HepG2 (cell line): ENCODE data around the gene MAN1A1. TPM values are rescaled to one million over a fixed set of nuclear protein-coding genes. Genes with fewer than 3 reads are reported as not detected.
A peak's percentile ranks its signal among the peaks of the same experiment; 100 is the strongest.

Experiments used
- CHD4 ChIP-seq: fragments of 200-600 bp; sonication (generic); IDR thresholded peaks from 2 replicates; pipeline ENCODE4 v1.7.0; 2017; ENCODE audit warnings: mild to moderate bottlenecking, low read length, borderline replicate concordance
- ERF ChIP-seq: IDR thresholded peaks from 2 replicates; pipeline ENCODE4 v1.6.1; 2018; ENCODE audit warnings: missing biosample characterization, missing genetic modification reagents
- GATAD2A ChIP-seq: IDR thresholded peaks from 2 replicates; pipeline ENCODE4 v1.6.1; 2016
- GFI1 ChIP-seq: sonication (generic); formaldehyde crosslinking; IDR thresholded peaks from 2 replicates; pipeline ENCODE4 v1.5.0; 2020; ENCODE audit warnings: missing genetic modification reagents, mild to moderate bottlenecking, borderline replicate concordance
- ISL2 ChIP-seq: sonication (generic); formaldehyde crosslinking; IDR thresholded peaks from 2 replicates; pipeline ENCODE4 v1.5.0; 2020; ENCODE audit warnings: missing genetic modification reagents
- JUNB ChIP-seq: sonication (generic); formaldehyde crosslinking; IDR thresholded peaks from 2 replicates; pipeline ENCODE4 v1.8.0; 2022; ENCODE audit warnings: missing genetic modification reagents, mild to moderate bottlenecking, borderline replicate concordance
- MAFK ChIP-seq, 2 experiments: IDR thresholded peaks in 1 of 2; conservative IDR thresholded peaks in 1 of 2; 2 replicates each; pipeline ENCODE4 v1.6.1; 2011; ENCODE audit warnings: improper control_type of control experiment in 2 of 2, low read length in 2 of 2
- MXI1 ChIP-seq: IDR thresholded peaks from 3 replicates; pipeline ENCODE4 v1.6.1; 2012; ENCODE audit warnings: low read depth, low read length, inconsistent platforms, borderline replicate concordance
- NFATC3 ChIP-seq: sonication (generic); formaldehyde crosslinking; IDR thresholded peaks from 2 replicates; pipeline ENCODE4 v1.5.1; 2020; ENCODE audit warnings: mild to moderate bottlenecking, missing genetic modification reagents
- PPARG ChIP-seq: conservative IDR thresholded peaks from 2 replicates; pipeline ENCODE4 v1.6.1; 2016; ENCODE audit warnings: missing biosample characterization, missing genetic modification reagents
- TEAD3 ChIP-seq: optimal IDR thresholded peaks from 2 replicates; pipeline ENCODE3; 2016; ENCODE audit warnings: borderline replicate concordance
- U2AF1 ChIP-seq: fragments of 200-400 bp; formaldehyde crosslinking; optimal IDR thresholded peaks from 2 replicates; pipeline ENCODE3; 2017; ENCODE audit warnings: mild to moderate bottlenecking, low read depth, low read length
- YY1 ChIP-seq: IDR thresholded peaks from 2 replicates; pipeline ENCODE4 v1.6.1; 2011; ENCODE audit warnings: low read length, low read depth, moderate library complexity, mild to moderate bottlenecking; ENCODE audit not compliant: insufficient read depth, insufficient replicate concordance
- ZKSCAN8 ChIP-seq: IDR thresholded peaks from 2 replicates; pipeline ENCODE4 v1.6.1; 2016; ENCODE audit warnings: borderline replicate concordance, missing genetic modification reagents, missing compliant biosample characterization
- ZNF235 ChIP-seq: sonication (generic); formaldehyde crosslinking; IDR thresholded peaks from 2 replicates; pipeline ENCODE4 v1.8.1; 2023; ENCODE audit warnings: mild to moderate bottlenecking, missing genetic modification reagents, borderline replicate concordance
- ZNF354B ChIP-seq: sonication (generic); formaldehyde crosslinking; IDR thresholded peaks from 2 replicates; pipeline ENCODE4 v1.8.0; 2022; ENCODE audit warnings: mild to moderate bottlenecking, missing genetic modification reagents
- ZNF382 ChIP-seq: sonication (generic); formaldehyde crosslinking; IDR thresholded peaks from 2 replicates; pipeline ENCODE4 v1.5.0; 2020; ENCODE audit warnings: missing genetic modification reagents, mild to moderate bottlenecking, borderline replicate concordance
- ZNF747 ChIP-seq: sonication (generic); formaldehyde crosslinking; IDR thresholded peaks from 2 replicates; pipeline ENCODE4 v1.8.1; 2023; ENCODE audit warnings: missing genetic modification reagents, mild to moderate bottlenecking, borderline replicate concordance
- ZNF773 ChIP-seq: sonication (generic); formaldehyde crosslinking; IDR thresholded peaks from 2 replicates; pipeline ENCODE4 v1.4.0; 2020; ENCODE audit warnings: missing genetic modification reagents, borderline replicate concordance
- ZNF782 ChIP-seq: sonication (generic); formaldehyde crosslinking; IDR thresholded peaks from 2 replicates; pipeline ENCODE4 v1.4.0; 2020; ENCODE audit warnings: missing genetic modification reagents, mild to moderate bottlenecking, borderline replicate concordance
- ZSCAN12 ChIP-seq: sonication (generic); formaldehyde crosslinking; IDR thresholded peaks from 2 replicates; pipeline ENCODE4 v1.9.0; 2021; ENCODE audit warnings: mild to moderate bottlenecking, missing genetic modification reagents
- polyA plus RNA-seq, 8 experiments: library from polyadenylated mRNA; depleted of rRNA in 3 of 8; stranded (reverse) in 7 of 8; unstranded in 1 of 8; fragments of >200 nt; fragmentation: Illumina TruSeq in 4 of 8; extraction: Trizol in 4 of 8; gene quantifications; 2 replicates each; pipeline versions ENCODE4 v1.2.1 to v1.2.3, GENCODE V29; 2011 to 2016; ENCODE audit warnings: low read depth in 4 of 8, missing spikeins in 1 of 8, mixed read lengths in 1 of 8; ENCODE audit not compliant: insufficient read depth in 1 of 8
- total RNA-seq, 5 experiments: library from RNA; depleted of rRNA; stranded (reverse); fragments of >200 nt; fragmentation: Illumina TruSeq; extraction: Trizol; gene quantifications; 2 replicates each; pipeline ENCODE4 v1.2.3, GENCODE V29; 2016; ENCODE audit warnings: low read depth in 1 of 5
- TF ChIP-seq, protein P1 (sequence below): IDR thresholded peaks from 2 replicates; pipeline ENCODE4 v1.6.1; 2016; ENCODE audit warnings: missing biosample characterization, missing genetic modification reagents, low read depth
- TF ChIP-seq, protein P2 (sequence below): sonication (generic); formaldehyde crosslinking; IDR thresholded peaks from 2 replicates; pipeline ENCODE4 v1.5.1; 2020; ENCODE audit warnings: missing genetic modification reagents, mild to moderate bottlenecking, borderline replicate concordance
- TF ChIP-seq, protein P3 (sequence below): IDR thresholded peaks from 2 replicates; pipeline ENCODE4 v1.6.1; 2012; ENCODE audit warnings: low read depth, low read length, improper control_type of control experiment

MAN1A1 gene
- total and polyA plus RNA-seq, 2 of the 13 experiments (the other 11 are each of a cell fraction or from before 2014, with no cell fraction given), result 156 to 236 TPM

GRCh38 chr6:119173249-119174084, 176.1 kb downstream of the MAN1A1 start (continued):
- TF ChIP-seq, protein P1, sequence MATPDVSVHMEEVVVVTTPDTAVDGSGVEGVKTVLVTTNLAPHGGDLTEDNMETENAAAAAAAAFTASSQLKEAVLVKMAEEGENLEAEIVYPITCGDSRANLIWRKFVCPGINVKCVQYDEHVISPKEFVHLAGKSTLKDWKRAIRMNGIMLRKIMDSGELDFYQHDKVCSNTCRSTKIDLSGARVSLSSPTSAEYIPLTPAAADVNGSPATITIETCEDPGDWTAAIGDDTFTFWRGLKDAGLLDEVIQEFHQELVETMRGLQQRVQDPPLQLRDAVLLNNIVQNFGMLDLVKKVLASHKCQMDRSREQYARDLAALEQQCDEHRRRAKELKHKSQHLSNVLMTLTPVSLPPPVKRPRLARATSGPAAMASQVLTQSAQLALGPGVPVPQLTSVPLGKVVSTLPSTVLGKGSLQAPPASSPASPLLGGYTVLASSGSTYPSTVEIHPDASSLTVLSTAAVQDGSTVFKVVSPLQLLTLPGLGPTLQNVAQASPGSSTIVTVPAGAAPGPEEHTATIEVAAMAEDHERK (CRISPR knock-in tag), result 0 out of 2 replicates have a peak, but pooled peaks have one; percentile 38
- TF ChIP-seq NFATC3 (CRISPR knock-in tag), result no peak
- TF ChIP-seq U2AF1, result no peak
- TF ChIP-seq YY1, result peak; percentile 22
- no peak for TF ChIP-seq JUNB (CRISPR knock-in tag)
- TF ChIP-seq GFI1 (CRISPR knock-in tag), result peak; percentile 99
- TF ChIP-seq, protein P2, sequence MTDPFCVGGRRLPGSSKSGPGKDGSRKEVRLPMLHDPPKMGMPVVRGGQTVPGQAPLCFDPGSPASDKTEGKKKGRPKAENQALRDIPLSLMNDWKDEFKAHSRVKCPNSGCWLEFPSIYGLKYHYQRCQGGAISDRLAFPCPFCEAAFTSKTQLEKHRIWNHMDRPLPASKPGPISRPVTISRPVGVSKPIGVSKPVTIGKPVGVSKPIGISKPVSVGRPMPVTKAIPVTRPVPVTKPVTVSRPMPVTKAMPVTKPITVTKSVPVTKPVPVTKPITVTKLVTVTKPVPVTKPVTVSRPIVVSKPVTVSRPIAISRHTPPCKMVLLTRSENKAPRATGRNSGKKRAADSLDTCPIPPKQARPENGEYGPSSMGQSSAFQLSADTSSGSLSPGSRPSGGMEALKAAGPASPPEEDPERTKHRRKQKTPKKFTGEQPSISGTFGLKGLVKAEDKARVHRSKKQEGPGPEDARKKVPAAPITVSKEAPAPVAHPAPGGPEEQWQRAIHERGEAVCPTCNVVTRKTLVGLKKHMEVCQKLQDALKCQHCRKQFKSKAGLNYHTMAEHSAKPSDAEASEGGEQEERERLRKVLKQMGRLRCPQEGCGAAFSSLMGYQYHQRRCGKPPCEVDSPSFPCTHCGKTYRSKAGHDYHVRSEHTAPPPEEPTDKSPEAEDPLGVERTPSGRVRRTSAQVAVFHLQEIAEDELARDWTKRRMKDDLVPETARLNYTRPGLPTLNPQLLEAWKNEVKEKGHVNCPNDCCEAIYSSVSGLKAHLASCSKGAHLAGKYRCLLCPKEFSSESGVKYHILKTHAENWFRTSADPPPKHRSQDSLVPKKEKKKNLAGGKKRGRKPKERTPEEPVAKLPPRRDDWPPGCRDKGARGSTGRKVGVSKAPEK (CRISPR knock-in tag), result no peak
- TF ChIP-seq, protein P3, sequence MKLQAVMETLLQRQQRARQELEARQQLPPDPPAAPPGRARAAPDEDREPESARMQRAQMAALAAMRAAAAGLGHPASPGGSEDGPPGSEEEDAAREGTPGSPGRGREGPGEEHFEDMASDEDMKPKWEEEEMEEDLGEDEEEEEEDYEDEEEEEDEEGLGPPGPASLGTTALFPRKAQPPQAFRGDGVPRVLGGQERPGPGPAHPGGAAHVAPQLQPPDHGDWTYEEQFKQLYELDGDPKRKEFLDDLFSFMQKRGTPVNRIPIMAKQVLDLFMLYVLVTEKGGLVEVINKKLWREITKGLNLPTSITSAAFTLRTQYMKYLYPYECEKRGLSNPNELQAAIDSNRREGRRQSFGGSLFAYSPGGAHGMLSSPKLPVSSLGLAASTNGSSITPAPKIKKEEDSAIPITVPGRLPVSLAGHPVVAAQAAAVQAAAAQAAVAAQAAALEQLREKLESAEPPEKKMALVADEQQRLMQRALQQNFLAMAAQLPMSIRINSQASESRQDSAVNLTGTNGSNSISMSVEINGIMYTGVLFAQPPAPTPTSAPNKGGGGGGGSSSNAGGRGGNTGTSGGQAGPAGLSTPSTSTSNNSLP, result no peak
- peak; percentile 38; the same call in 1 of the 2 replicates for TF ChIP-seq CHD4
- peak; percentile 57; the same call in 1 of the 2 replicates for TF ChIP-seq PPARG (CRISPR knock-in tag)
- no peak for TF ChIP-seq ERF (CRISPR knock-in tag)
- 0 out of 2 replicates have a peak, but pooled peaks have one; percentile 35 for TF ChIP-seq ZNF354B (CRISPR knock-in tag)
- TF ChIP-seq ZKSCAN8, result peak; percentile 59; the same call in 1 of the 2 replicates
- TF ChIP-seq MXI1, result no peak
- peak; percentile 60 for TF ChIP-seq TEAD3 (CRISPR knock-in tag)
- peak; percentile 95 for TF ChIP-seq ISL2 (CRISPR knock-in tag)
- no peak for TF ChIP-seq ZNF773
- TF ChIP-seq ZNF747 (CRISPR knock-in tag), result peak; percentile 69; the same call in 1 of the 2 replicates
- TF ChIP-seq MAFK (conservative IDR thresholded peaks at IDR 0.05 in 1 of 2, IDR thresholded peaks at IDR 0.05 in 1 of 2; ENCODE audit: low read length in 2 of 2), result no peak
- TF ChIP-seq ZNF382 (CRISPR knock-in tag), result no peak
- peak; percentile 75 for TF ChIP-seq GATAD2A (CRISPR knock-in tag)
- 0 out of 2 replicates have a peak, but pooled peaks have one; percentile 26 for TF ChIP-seq ZSCAN12
- no peak for TF ChIP-seq ZNF782 (CRISPR knock-in tag)
- no peak for TF ChIP-seq ZNF235
